ENCODE measurements around the gene AIRE.

- TF ChIP-seq CTCF (IDR thresholded peaks at IDR 0.05) (no peak), POLR2A (IDR thresholded peaks at IDR 0.05) (no peak), POLR2AphosphoS5 (IDR thresholded peaks at IDR 0.05) (no peak)
These were observed 40.0 kb downstream of the AIRE start for GRCh38 chr21:44325386-44326271.
